Measurements from ENCODE around the gene COMMD1.
A peak's percentile ranks its signal among the peaks of the same experiment; 100 is the strongest.
"Not testable (repeated sequence)": the region's sequence is repeated elsewhere in the genome, so short reads cannot be mapped to it uniquely, and the experiment has no call there.

Gene COMMD1

DNA sequence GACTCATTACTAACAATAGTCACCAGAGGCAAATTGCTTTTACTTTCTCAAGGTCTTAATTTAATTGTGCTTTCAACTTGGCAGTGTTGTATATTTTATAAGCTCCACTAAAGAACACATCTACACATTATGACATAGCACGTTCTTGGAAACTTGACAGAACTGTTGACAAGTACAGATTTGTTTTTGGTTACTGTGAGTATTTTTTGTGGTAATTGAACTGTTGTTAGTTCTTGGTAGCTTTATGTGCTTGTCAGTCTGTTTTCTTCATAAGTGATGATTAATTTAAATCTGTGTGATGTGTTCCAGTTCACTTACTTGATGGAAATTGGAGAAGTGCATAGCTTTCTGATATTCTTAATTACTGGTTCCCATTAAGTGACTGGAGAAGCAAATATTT lies 63.9 kb downstream of the COMMD1 start:
- DNase-seq = no peak

DNA sequence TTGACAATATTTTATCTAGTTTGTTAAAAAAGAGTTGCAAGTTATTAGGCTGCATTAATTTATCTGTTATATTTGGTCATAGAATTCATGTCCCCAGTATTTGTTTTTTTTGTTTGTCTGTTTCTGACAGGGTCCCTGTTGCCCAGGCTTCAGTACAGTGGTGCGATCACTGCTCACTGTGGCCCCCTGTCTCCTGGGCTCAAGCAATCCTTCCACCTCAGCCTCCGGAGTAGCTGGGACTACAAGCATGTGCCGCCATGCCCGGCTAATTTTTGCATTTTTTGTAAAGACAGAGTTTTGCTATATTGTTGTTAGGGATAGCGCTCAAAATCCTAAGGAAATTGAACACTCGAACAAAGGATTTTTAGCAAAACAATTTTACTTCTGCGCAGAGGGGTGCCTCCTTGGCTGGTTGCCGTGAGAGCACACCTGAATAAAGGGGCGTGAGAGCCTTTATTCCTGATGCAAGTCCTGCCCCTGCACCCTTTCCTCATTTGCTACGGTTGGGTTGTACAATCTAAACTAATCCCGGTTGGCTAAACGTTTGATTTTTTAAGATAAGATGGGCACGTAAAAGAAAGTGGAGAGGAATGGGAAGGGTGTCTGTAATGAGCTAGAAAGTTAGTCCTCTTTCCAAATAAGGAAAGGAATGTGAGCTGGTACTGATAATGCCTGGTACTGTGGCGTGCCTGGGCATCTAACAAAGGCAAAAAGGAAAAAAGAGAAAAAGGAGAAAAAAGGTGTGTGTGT lies 65.5 kb downstream of the COMMD1 start:
- DNase-seq = no peak

DNA sequence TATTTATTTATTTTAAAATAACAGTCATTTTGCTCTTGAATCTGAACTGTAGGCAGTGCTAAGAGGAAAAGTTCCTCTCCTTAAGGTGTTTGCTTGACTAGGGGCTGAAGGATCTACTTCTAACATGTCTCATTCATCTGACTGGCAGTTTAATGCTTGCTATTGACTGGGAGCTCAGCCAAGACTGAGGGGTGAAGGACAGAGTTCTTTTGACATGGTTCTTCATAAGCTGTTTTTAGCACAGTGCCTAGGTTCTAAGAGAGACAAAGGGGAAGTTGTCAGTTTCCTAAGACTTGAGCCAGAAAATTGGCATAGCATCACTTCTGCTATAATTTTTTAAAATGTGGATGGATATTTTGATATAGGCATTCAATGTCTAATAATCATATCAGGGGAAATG lies 73.0 kb downstream of the COMMD1 start:
- no peak for DNase-seq

DNA sequence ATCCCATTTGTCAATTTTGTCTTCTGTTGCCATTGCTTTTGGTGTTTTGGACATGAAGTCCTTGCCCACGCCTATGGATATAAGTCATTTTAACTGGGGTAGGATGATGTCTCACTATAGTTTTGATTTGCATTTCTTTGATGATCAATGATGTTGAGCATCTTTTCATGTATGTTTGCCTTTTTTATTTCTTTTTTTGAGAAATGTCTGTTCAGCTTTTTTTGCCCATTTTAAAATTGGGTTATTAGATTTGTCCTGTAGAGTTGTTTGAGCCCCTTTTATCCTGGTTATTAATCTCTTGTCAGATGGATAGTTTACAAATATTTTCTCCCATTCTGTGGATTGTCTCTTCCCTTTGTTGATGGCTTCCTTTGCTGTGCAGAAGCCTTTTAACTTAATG lies 75.3 kb downstream of the COMMD1 start:
- no peak for DNase-seq

DNA sequence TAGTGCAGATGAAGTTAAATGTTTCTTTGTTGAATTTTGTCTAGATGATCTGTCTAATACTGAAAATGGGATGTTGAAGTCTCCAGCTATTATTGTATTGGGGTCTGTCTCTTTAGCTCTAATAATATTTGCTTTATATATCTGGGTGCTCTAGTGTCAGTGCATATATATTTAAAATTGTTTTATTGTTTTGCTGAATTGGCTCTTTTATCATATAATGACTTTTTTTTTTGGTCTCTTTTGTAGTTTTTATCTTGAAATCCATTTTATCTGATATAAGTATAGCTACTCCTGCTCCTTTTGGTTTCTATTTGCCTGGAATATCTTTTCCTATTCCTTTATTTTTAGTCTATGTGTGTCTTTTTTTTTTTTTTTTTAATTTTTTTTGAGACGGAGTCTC lies 79.2 kb downstream of the COMMD1 start:
- DNase-seq = no peak

DNA sequence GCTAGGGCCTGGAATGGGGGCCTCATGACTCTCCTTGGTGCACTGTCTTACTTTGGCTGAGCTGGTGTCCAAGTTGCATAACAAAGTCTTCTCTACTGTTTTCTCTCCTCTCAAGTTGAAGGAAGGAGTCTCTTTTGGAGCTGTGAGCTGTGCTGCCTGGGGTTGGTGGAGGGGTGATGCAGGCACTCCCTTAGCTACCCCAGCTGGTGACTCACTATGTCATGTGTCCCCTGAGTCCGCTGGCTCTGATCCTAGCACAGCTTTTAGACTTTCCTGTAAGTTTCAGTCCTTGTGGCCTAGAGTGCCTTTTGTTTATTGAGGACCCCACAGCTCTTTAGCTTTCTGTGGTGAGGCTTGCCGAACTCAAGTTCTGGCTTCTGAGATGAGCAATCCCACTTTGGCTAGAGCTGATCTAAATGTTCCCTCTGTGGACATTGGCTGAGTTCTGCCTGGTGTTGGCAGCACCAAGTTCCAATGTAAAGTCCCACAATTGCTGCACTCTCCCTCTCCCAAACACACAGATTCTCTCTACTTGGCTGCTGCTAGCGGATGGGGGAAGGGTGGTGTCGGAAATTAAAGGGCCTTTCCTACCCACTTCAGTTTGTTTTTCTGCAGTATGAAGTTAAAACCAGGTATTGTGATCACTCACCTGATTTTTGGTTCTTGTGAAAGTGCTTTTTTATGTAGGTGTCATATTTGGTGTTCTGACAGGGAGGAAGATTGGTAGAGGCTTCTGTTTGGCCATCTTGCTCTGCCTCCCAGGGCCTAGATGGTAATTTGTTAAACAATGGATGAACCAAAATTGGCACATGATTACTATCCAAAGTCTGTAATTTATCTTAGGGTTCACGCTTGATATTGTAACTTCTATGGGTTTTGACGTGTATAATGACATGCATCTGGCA lies 83.2 kb downstream of the COMMD1 start:
- DNase-seq = no peak

DNA sequence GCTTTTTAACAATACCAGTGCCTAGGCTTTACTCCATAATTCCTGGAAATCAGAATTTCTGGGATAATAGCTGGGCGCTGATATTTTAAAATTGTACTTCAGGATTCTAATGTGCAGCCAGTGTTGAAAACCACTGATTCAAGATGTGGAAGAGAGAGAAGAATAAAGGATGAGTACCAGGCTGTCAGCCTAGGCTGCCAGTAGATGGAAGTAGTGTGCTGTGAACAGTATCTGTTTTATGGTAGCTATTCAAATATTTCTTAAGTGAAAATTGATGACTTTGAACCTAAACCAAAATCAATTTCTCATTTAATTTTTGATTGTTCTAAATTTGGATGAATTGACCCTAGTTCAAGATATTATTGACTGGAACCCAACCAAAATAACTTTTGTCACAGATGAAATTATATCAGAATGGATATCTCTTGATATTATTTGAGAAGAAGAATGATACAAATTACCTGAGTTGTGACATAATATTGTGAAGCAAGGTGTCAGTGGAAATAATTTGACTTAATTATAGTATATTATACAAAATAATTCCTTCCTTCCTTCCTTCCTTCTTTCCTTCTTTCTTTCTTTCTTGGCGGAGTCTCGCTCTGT lies 88.0 kb downstream of the COMMD1 start:
- DNase-seq = peak; percentile 36

DNA sequence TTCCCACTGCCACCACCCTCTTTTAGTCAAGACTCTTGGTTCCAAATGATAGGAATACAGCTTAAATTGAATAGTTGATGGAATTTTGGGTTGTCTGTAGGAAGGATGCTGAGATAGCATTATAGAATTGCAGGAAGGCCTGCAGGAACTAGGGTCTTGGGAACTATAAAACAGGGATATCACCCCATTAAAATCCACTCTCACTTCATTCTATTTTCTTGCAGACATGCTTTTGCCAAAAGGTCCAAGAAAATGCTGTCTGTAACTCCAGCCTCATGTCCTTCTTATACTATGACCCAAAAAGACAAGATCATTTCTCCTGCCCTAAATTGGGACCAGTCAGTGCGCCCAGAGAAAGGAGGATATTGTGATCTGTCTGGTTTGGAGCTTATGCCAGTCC lies 89.1 kb downstream of the COMMD1 start:
- DNase-seq = no peak

DNA sequence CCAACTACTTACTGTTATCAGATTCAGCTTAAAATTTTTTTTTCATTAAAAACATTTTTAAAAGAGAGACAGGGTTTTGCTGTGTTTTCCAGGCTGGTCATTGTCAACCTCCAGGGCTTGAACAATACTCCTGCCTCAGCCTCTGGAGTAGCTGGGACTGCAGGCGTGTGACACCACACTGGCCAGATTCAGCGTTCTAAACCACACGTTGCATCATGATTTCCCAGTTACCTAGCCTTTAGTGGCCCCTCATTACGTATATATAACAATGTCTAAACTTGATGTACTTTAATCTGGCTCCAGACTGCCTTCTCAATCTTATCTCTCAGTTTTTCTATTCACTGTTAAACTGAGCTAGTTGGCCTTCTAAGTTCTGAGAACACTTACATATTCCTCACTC lies 89.6 kb downstream of the COMMD1 start:
- DNase-seq = no peak

DNA sequence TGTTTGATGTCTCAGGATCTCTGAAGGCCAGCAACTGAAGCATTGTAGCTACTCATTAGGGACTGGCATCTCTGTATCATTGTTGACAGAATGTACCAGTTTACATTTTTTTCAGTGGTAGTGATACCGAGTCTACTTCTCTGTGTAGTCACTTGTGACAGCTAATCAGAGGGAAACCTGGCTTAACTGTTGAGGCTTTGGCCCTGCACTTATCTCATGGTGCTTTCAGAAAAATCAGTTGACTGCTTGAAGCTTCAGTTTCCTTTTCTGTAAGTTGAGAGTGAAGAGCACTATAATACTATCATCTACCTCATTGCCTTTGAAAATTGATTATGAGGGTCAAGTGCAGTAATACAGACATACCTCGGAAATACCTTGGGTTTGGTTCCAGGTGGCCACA lies 90.0 kb downstream of the COMMD1 start:
- no peak for DNase-seq

DNA sequence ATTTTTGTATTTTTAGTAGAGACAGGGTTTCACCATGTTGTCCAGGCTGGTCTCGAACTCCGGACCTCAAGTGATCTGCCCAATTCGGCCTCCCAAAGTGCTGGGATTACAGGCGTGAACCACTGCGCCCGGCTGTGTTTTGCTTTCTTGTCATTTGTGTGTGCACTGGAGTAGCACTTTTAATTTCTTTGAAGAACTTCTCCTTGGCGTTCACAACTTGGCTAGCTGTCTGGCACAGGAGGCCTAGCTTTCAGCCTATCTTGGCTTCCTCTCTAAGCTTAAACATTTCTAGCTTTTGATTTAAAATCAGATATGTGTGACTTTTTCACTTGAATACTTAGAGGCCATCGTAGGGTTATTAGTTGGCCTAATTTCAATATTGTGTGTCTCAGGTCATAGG lies 93.0 kb downstream of the COMMD1 start:
- DNase-seq = no peak

DNA sequence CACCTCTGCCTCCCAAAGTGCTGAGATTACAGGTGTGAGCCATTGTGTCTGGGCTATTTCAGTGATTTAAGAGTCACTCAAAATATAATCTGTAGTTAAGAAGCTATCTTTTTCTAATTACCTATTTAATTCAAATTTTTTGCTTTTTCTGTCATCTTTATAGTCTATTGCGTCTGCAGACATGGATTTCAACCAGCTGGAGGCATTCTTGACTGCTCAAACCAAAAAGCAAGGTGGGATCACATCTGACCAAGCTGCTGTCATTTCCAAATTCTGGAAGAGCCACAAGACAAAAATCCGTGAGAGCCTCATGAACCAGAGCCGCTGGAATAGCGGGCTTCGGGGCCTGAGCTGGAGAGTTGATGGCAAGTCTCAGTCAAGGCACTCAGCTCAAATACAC lies 95.1 kb downstream of the COMMD1 start:
- DNase-seq = no peak

DNA sequence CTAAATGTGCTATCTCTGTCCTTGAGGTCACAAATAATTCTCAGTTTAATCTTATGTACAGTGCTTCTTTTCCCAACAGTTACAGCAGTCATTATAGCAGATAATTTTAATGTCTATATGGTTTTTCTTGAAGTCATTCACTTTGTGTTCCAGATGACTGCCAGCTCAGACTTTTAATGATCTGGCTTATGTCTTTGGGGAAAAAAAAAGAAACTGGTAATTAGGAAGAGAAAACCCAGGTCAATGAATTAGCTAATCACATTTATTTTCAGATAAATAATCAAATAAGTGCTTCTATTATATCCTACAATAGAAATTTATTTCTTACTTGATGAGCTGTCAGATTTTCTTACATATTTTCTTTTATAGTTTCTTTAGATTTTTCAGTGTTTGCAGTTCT lies 96.0 kb downstream of the COMMD1 start:
- DNase-seq = no peak

DNA sequence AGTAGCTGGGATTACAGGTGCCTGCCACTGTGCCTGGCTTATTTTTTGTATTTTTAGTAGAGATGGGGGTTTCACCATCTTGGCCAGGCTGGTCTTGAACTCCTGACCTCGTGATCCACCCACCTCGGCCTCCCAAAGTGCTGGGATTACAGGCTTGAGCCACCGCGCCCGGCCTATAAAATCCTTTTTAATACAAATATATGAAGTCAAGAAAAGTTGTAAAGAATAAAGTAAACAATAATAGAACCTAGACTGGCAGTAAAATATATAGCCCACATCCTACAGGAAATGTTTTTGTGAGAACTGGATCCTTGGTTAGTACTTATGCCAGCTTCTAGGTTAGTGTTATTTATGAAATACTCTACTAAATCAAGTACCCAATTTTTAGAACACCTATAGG lies 99.0 kb downstream of the COMMD1 start:
- DNase-seq = not testable (repeated sequence)

DNA sequence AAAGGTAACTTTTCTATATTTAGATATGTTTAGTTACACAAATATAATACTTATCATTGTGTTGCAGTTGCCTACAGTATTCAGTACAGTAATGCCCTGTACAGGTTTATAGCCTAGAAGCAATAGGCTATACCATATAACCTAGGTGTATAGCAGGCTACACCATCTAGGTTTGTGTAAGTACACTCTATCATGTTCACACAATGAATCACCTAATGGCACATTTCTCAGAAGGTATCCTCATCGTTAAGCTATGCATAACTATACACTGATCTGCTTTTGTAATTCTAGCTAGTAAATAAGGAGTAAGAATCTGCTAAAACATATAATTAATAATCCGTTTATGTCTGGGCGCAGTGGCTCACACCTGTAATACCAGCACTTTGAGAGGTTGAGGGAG lies 102.1 kb downstream of the COMMD1 start:
- DNase-seq = no peak

DNA sequence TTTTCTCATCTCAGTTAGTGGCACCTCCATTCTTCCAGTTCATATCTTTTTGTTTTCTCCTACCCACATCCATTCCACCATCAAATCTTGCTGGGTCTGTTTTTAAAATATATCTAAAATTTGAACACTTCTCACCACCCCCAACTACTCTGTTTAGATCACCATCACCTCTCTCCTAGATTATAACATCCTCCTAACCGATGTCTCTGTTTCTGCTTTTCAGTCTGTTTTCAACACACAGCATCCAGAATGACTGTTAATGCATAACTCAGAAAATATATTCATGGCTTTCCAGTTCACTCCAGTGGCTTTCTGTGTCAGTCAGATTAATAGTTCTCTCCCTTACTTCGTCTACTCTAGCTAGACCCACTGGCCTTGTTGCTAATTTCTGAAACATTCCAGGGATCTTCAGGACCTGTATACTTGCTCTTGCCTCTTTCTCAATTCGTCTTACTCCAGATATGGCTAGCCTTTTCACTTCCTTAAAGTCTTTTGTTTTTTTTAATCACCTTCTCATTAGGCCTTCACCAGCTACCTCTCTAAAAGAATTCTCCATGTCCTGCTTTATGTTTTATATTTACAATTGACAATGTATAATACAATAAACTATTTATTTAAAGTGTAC lies 105.3 kb downstream of the COMMD1 start:
- DNase-seq = no peak

DNA sequence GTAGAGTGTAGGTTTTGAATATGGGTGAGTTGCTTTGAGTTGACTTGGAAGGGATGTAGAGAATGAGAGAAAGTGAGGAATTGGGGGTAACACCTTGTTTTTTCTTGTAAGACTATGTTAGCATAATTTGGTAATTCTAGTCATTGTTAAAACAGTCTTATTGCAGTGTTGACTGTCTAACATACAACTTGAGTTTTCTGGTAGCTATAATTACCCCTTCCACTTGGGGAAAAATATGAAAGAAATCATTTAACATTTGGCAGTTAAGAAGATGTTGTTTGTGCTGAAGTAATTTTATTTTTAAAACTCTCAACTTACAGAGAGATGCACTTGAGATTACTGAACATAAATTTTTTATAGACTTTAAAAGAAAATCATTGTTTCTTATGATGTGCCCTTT lies 108.2 kb downstream of the COMMD1 start:
- DNase-seq = no peak

DNA sequence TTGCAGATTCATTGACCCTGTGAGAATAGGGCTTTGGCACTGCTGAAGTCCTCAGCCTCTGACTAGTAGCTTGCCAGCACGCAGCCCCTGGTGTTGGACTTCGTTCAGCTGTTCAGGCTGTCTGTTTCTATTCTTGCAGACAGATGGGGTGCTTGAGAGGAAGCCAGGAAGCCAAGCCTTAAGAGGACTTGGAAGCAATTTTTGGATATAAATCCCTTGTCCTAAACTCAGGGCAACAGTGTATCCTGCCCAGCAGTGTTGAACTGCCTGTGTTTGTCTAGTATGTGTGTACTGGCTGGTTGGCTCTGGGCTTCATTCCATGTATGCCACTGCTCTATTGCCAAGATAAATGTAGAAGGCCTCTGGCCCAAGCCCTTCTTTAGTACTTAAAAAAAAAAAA lies 108.6 kb downstream of the COMMD1 start:
- DNase-seq = no peak

DNA sequence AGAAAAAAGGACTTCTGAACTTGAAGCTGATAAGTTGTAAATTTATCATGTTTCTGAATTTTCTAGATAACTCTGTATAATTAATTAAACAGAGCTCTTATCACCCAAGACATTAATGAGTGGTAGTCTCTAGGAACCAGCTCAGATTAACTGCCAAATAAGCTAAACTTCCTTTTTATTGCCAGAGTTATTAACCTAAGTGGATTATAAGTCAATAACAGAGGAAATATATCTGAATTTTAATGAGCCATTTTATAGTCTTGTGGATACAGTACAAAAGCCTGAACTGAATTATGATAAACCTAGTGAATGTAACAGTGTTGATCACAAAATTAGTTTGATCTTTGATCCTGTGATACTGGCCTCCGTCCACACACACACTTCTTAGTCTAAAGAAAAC lies 111.5 kb downstream of the COMMD1 start:
- no peak for DNase-seq

DNA sequence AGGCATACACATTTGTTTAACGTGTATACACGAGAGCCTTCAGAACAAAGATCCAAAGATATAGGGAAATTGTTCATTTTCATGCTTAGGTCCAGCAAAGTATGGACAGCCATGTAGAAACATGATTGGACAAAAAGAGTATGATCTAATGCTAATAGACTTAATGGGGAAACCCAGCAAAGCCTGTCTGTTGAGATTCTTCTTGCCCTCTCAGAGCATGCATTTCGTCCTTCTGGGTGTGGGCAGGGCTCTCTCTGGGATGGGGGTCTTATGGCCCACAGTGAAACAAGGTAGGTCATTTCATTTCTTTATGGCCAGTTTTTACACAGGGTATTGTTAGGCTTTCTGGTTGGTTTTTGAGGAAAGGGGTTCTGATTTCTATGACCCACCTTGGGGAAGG lies 124.4 kb downstream of the COMMD1 start:
- no peak for DNase-seq

DNA sequence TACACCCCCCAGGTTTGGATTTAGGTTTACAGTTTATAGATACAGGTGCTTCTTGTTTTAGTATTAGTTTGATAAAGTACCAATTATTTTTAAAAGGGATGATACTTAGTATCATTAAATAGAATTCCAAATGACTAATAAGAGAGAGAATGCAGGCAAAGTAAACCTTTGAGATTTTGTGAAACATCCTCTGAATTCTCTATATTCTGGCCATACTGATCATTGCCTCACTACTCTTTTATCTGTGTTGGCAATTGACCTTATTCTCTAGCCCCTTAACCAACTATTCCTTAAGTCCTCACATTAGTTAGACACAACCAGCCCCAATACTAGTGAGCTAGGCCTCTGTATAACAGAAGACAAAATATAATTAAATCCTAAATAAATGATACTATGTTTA lies 125.4 kb downstream of the COMMD1 start:
- no peak for DNase-seq

DNA sequence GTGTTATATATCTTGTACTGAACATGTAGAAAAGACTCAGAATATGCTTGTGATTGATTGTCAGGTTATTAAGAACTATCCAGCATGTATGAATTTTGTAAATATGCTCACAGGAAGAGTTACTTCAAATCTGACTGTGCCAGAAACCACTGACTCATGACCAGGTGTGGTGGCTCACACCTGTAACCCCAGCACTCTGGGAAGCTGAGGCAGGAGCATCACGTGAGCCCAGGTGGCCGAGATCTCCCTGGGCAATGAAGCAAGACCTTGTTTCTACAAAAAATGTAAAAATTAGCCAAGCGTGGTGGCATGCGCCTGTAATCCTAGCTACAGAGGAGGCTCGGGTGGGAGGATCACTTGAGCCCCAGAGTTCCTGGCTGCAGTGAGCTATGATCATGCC lies 126.6 kb downstream of the COMMD1 start:
- DNase-seq = no peak

DNA sequence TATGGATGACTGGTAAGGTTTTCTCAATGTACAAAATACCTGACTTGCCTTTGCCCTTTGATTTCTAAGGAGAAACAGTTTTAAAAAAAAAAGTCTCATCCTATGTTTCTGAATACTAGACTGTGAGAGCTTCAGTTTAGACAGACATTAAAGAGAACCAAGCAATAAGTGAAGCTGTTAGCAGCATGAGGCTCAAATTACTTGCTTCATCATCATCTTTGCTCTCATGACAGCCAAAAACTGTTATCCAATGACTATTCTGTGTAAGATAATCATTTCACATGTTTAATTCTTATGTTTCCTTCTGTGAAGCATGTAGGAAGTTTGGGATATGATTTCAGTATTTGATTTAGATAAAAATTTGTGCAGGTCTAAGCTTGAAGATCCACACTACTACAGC lies 129.2 kb downstream of the COMMD1 start:
- DNase-seq = no peak

DNA sequence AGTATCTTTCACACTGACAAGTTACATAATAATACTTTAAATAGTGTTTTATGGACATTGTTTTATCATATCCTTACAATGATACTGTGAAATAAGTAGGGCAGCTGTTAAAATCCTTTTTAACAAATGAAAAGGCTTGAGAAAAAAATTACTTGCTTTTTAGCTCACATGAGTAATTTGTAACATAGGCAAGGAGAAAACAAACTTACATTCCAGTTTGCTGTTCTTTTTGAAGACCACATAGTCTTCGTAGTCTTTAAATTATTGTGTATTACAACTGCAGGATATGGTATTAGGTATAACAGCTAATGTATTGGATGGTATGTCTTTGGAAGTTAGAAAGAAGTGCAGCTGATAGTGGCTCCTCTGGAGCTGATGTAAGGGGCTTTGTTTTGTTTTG lies 130.8 kb downstream of the COMMD1 start:
- no peak for DNase-seq
